Neural progenitor cell (in vitro differentiated cells): Measurements from ENCODE around the gene CERS1. TPM values are rescaled to one million over a fixed set of nuclear protein-coding genes. Genes with fewer than 3 reads are reported as not detected.

Experiments
- DNase-seq: peaks from one replicate; pipeline ENCODE4 v3.0.0-alpha.2; 2016; ENCODE audit warnings: low spot score
- H2AFZ ChIP-seq: fragments of 200-600 bp; sonication (generic); replicated peaks from 2 replicates; pipeline ENCODE4 v1.6.1; 2016; ENCODE audit warnings: antibody characterized with exemption
- H3F3A ChIP-seq: fragments of 200-600 bp; sonication (generic); 2 replicates; pipeline ENCODE4 v1.6.1; 2016; ENCODE audit warnings: antibody characterized with exemption, low read depth
- H3K27ac ChIP-seq: fragments of 200-600 bp; sonication (generic); 2 replicates; pipeline ENCODE4 v1.5.1; 2016; ENCODE audit warnings: mild to moderate bottlenecking
- H3K27me3 ChIP-seq: fragments of 200-600 bp; sonication (generic); 2 replicates; pipeline ENCODE4 v1.6.1; 2016; ENCODE audit warnings: mild to moderate bottlenecking, moderate library complexity
- H3K36me3 ChIP-seq: fragments of 200-600 bp; sonication (generic); 2 replicates; pipeline ENCODE4 v1.5.1; 2016
- H3K4me1 ChIP-seq: fragments of 200-600 bp; sonication (generic); 2 replicates; pipeline ENCODE4 v1.6.1; 2016; ENCODE audit warnings: mixed run types
- H3K4me2 ChIP-seq: fragments of 200-600 bp; sonication (generic); 2 replicates; pipeline ENCODE4 v1.6.1; 2016
- H3K4me3 ChIP-seq: fragments of 200-600 bp; sonication (generic); 2 replicates; pipeline ENCODE4 v1.5.1; 2016
- H3K79me2 ChIP-seq: fragments of 200-600 bp; sonication (generic); 2 replicates; pipeline ENCODE4 v1.6.1; 2016; ENCODE audit warnings: low read depth
- H3K9ac ChIP-seq: fragments of 200-600 bp; sonication (generic); 2 replicates; pipeline ENCODE4 v1.6.1; 2016
- H3K9me3 ChIP-seq: fragments of 200-600 bp; sonication (generic); 2 replicates; pipeline ENCODE4 v1.5.1; 2016; ENCODE audit warnings: low read depth
- H4K20me1 ChIP-seq: fragments of 200-600 bp; sonication (generic); 2 replicates; pipeline ENCODE4 v1.6.1; 2016; ENCODE audit warnings: low read depth
- H3K27ac Mint-ChIP-seq: 3 replicates; pipeline ENCODE4 v1.8.0; 2021; ENCODE audit warnings: mixed read lengths
- H3K27me3 Mint-ChIP-seq: 2 replicates; pipeline ENCODE4 v1.8.0; 2022; ENCODE audit warnings: low read depth, mild to moderate bottlenecking, inconsistent platforms, moderate library complexity, mixed read lengths; ENCODE audit not compliant: insufficient read depth
- H3K36me3 Mint-ChIP-seq: 3 replicates; pipeline ENCODE4 v1.8.0; 2021; ENCODE audit warnings: mixed read lengths
- H3K4me1 Mint-ChIP-seq: 3 replicates; pipeline ENCODE4 v1.8.0; 2021; ENCODE audit warnings: mixed read lengths
- H3K4me3 Mint-ChIP-seq: 3 replicates; pipeline ENCODE4 v1.8.0; 2021; ENCODE audit warnings: mild to moderate bottlenecking, moderate library complexity, mixed read lengths
- H3K9me3 Mint-ChIP-seq: 3 replicates; pipeline ENCODE4 v1.8.0; 2020; ENCODE audit warnings: mixed read lengths
- EZH2 ChIP-seq: fragments of 200-600 bp; sonication (generic); IDR thresholded peaks from 2 replicates; pipeline ENCODE4 v1.6.1; 2017; ENCODE audit warnings: antibody characterized with exemption, mild to moderate bottlenecking, moderate library complexity
- EZH2phosphoT487 ChIP-seq: fragments of 200-600 bp; sonication (generic); IDR thresholded peaks from 2 replicates; pipeline ENCODE4 v1.6.1; 2017; ENCODE audit warnings: antibody characterized with exemption
- total RNA-seq: library from RNA; depleted of rRNA; stranded (reverse); fragments of >200 nt; gene quantifications from 2 replicates; pipeline ENCODE4 v1.2.3, GENCODE V29; 2015; ENCODE audit warnings: low replicate concordance
- TF ChIP-seq, protein P1 (sequence below): fragments of 200-600 bp; sonication (generic); IDR thresholded peaks from 2 replicates; pipeline ENCODE4 v1.5.1; 2017; ENCODE audit warnings: antibody characterized with exemption, mild to moderate bottlenecking

CERS1 gene
- total RNA-seq, result 1.9 and 7.6 TPM in 2 replicates

DNA sequence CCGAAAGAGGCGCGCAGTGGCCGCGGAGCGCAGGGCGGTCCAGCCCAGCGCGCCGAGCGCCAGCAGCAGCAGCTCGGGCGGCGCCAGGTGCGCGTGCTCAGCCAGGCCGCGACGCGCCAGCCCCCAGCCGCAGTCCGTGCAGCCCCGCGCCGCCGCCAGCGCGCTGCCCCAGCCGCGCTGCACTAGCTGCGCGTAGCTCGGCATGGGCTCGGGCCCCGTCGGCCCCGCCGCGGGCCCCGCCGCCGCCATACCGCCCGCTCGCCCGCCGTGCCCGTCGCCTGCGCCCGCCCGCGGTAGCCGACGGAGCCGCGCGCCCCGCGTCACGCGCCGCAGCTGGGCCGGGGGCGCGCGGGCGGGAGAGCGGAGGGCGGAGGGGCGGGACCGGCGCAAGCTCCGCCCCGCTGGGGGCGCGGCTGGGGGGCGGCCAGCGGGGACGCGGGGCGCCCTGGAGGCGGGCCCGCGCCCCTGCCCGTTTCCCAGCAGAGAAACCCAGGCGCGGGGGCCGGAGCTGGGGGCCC lies at the start of gene CERS1:
CERS1 (minus strand) TSS at position 335 of the 518 bp plus-strand sequence; CDS start at position 249, 86 bp downstream.
- DNase-seq, result peak; percentile 82
- Mint-ChIP-seq H3K27ac (no peak within 1 kb of the TSS), H3K36me3 (peaks cover 1% of the 10 kb centered on the region), H3K4me3 (peak within 1 kb of the TSS; percentile 90), H3K9me3 (no peaks in the 10 kb centered on the region), H3K4me1 (peaks cover 11% of the 10 kb centered on the region), H3K27me3 (peaks cover 4% of the 10 kb centered on the region)
- Histone ChIP-seq H4K20me1 (peaks cover 36% of the 10 kb centered on the region), H3K9ac (peak within 1 kb of the TSS; percentile 15), H3K4me3 (peak within 1 kb of the TSS; percentile 95), H3K36me3 (no peaks in the 10 kb centered on the region), H3K4me2 (peak within 1 kb of the TSS; percentile 92), H3K4me1 (peaks cover 22% of the 10 kb centered on the region), H3K27me3 (peaks cover 14% of the 10 kb centered on the region), H2AFZ (peak within 1 kb of the TSS; percentile 82), H3K9me3 (no peaks in the 10 kb centered on the region), H3K79me2 (no peaks in the 10 kb centered on the region), H3F3A (peaks cover 27% of the 10 kb centered on the region), H3K27ac (no peak within 1 kb of the TSS)
- TF ChIP-seq EZH2 (no peak), EZH2phosphoT487 (no peak)
- TF ChIP-seq, protein P1, sequence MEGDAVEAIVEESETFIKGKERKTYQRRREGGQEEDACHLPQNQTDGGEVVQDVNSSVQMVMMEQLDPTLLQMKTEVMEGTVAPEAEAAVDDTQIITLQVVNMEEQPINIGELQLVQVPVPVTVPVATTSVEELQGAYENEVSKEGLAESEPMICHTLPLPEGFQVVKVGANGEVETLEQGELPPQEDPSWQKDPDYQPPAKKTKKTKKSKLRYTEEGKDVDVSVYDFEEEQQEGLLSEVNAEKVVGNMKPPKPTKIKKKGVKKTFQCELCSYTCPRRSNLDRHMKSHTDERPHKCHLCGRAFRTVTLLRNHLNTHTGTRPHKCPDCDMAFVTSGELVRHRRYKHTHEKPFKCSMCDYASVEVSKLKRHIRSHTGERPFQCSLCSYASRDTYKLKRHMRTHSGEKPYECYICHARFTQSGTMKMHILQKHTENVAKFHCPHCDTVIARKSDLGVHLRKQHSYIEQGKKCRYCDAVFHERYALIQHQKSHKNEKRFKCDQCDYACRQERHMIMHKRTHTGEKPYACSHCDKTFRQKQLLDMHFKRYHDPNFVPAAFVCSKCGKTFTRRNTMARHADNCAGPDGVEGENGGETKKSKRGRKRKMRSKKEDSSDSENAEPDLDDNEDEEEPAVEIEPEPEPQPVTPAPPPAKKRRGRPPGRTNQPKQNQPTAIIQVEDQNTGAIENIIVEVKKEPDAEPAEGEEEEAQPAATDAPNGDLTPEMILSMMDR, result no peak

- no peak for DNase-seq
- Histone ChIP-seq H3K36me3 (no peaks in the 10 kb centered on the region), H3K9ac (no peak overlapping the region), H3K79me2 (no peaks in the 10 kb centered on the region), H3K27ac (no peak overlapping the region), H3F3A (peaks cover 17% of the 10 kb centered on the region), H3K4me2 (no peak overlapping the region), H3K4me1 (peaks cover 7% of the 10 kb centered on the region), H3K9me3 (no peaks in the 10 kb centered on the region), H3K4me3 (no peak overlapping the region), H4K20me1 (peaks cover 13% of the 10 kb centered on the region), H2AFZ (no peak overlapping the region), H3K27me3 (no peaks in the 10 kb centered on the region)
- TF ChIP-seq EZH2 (no peak), EZH2phosphoT487 (no peak)
- H3K4me3 Mint-ChIP-seq, result no peak overlapping the region
- H3K27me3 Mint-ChIP-seq, result no peaks in the 10 kb centered on the region
- peaks cover 3% of the 10 kb centered on the region for H3K9me3 Mint-ChIP-seq
- H3K4me1 Mint-ChIP-seq, result peaks cover 12% of the 10 kb centered on the region
- H3K36me3 Mint-ChIP-seq, result no peaks in the 10 kb centered on the region
- no peak overlapping the region for H3K27ac Mint-ChIP-seq
These were observed 49.3 kb upstream of the CERS1 start for GRCh38 chr19:18945297-18945696.

- Histone ChIP-seq H3F3A (peaks cover 17% of the 10 kb centered on the region), H3K4me3 (no peak overlapping the region), H3K79me2 (peaks cover 12% of the 10 kb centered on the region), H3K9me3 (no peaks in the 10 kb centered on the region), H3K27me3 (no peaks in the 10 kb centered on the region), H2AFZ (no peak overlapping the region), H3K36me3 (no peaks in the 10 kb centered on the region), H3K4me1 (peaks cover 16% of the 10 kb centered on the region), H3K27ac (no peak overlapping the region), H3K4me2 (no peak overlapping the region), H4K20me1 (peaks cover 16% of the 10 kb centered on the region), H3K9ac (no peak overlapping the region)
- Mint-ChIP-seq H3K9me3 (peaks cover 3% of the 10 kb centered on the region), H3K36me3 (no peaks in the 10 kb centered on the region), H3K27ac (no peak overlapping the region), H3K4me3 (no peak overlapping the region), H3K4me1 (peaks cover 24% of the 10 kb centered on the region), H3K27me3 (peaks cover 3% of the 10 kb centered on the region)
- TF ChIP-seq, protein P1, result no peak
- TF ChIP-seq EZH2phosphoT487 (no peak), EZH2 (no peak)
- no peak for DNase-seq
These were observed 47.5 kb upstream of the CERS1 start for GRCh38 chr19:18943465-18943864.

- Mint-ChIP-seq H3K36me3 (peaks cover under 1% of the 10 kb centered on the region), H3K27me3 (peaks cover 3% of the 10 kb centered on the region), H3K9me3 (peaks cover 3% of the 10 kb centered on the region), H3K4me3 (peak overlapping the region; percentile 78), H3K27ac (no peak overlapping the region), H3K4me1 (peaks cover 24% of the 10 kb centered on the region)
- no peaks in the 10 kb centered on the region for H3K27me3 ChIP-seq
- H3K9me3 ChIP-seq, result no peaks in the 10 kb centered on the region
- peaks cover 16% of the 10 kb centered on the region for H3K4me1 ChIP-seq
- H3K79me2 ChIP-seq, result peaks cover 12% of the 10 kb centered on the region
- H3F3A ChIP-seq, result peaks cover 17% of the 10 kb centered on the region
- H4K20me1 ChIP-seq, result peaks cover 16% of the 10 kb centered on the region
- H3K9ac ChIP-seq, result no peak overlapping the region
- no peak for DNase-seq
- no peak overlapping the region for H3K27ac ChIP-seq
- no peak overlapping the region for H3K4me2 ChIP-seq
- H3K4me3 ChIP-seq, result no peak overlapping the region
- no peak overlapping the region for H2AFZ ChIP-seq
- H3K36me3 ChIP-seq, result no peaks in the 10 kb centered on the region
- TF ChIP-seq, protein P1, result no peak
- TF ChIP-seq EZH2phosphoT487 (no peak), EZH2 (no peak)
These were observed 46.7 kb upstream of the CERS1 start for GRCh38 chr19:18942692-18943091.
